Measurements from ENCODE around the gene FBXL7. TPM values are rescaled to one million over a fixed set of nuclear protein-coding genes. Genes with fewer than 3 reads are reported as not detected.

Gene FBXL7
- total and polyA plus RNA-seq, 9 of the 15 experiments (the other 6 are each of a cell fraction or from before 2014, with no cell fraction given) = 0.04 to 0.08 TPM; not detected in 7

- no peaks in the 10 kb centered on the region for H4K20me1 ChIP-seq (replicated peaks; ENCODE audit: control insufficient read depth, insufficient read depth, low read length)
- H3K27ac ChIP-seq (ENCODE audit: extremely low read depth, low read depth, low read length) = no peak overlapping the region
- TF ChIP-seq POLR2AphosphoS5 (IDR thresholded peaks at IDR 0.05; ENCODE audit: control insufficient read depth, insufficient read depth, low read depth, low read length) (no peak), E2F6 (IDR thresholded peaks at IDR 0.05; ENCODE audit: borderline replicate concordance in 1 of 2, extremely low read depth in 1 of 2, insufficient read depth in 1 of 2, insufficient read length in 1 of 2, low read depth in 1 of 2, low read length in 1 of 2, poor library complexity in 1 of 2, severe bottlenecking in 1 of 2) (no peak), CREB3L1 (IDR thresholded peaks at IDR 0.05; ENCODE audit: borderline replicate concordance, low read depth) (no peak), ZBTB12 (CRISPR knock-in tag; IDR thresholded peaks at IDR 0.05) (no peak), TGIF2 (CRISPR knock-in tag; IDR thresholded peaks at IDR 0.05) (no peak), ZNF24 (IDR thresholded peaks at IDR 0.05) (no peak), TCF3 (CRISPR knock-in tag; IDR thresholded peaks at IDR 0.05) (no peak), DIDO1 (tag; IDR thresholded peaks at IDR 0.05; ENCODE audit: low read depth) (no peak), MTA1 (IDR thresholded peaks at IDR 0.05; ENCODE audit: borderline replicate concordance) (no peak), ZNF740 (CRISPR knock-in tag; IDR thresholded peaks at IDR 0.05) (no peak), ZNF740 (tag; IDR thresholded peaks at IDR 0.05) (no peak), CBX2 (IDR thresholded peaks at IDR 0.05; ENCODE audit: insufficient read depth, low read length, poor library complexity, severe bottlenecking) (no peak)
- CTCF ChIA-PET (ENCODE audit: low intra/inter-chr PET ratio) = no interaction called here
- no peak overlapping the region for H2AFZ ChIP-seq (ENCODE audit: low read depth, low read length)
- H3K27me3 ChIP-seq (ENCODE audit: control insufficient read depth in 2 of 2, insufficient read depth in 2 of 2, low read length in 2 of 2) = no peaks in the 10 kb centered on the region
- H3K9ac ChIP-seq (ENCODE audit: insufficient read depth in 1 of 2, low read depth in 2 of 2, low read length in 2 of 2) = no peak overlapping the region
- no peak for DNase-seq (ENCODE audit: extremely low read depth in 1 of 4, low spot score in 3 of 4)
- no peak overlapping the region for H3K4me2 ChIP-seq (ENCODE audit: insufficient read depth, low read length)
- no peak for ATAC-seq
- H3K4me1 ChIP-seq (replicated peaks in 1 of 2; ENCODE audit: control insufficient read depth in 2 of 2, insufficient read depth in 2 of 2, low read length in 2 of 2) = no peaks in the 10 kb centered on the region
- no peak overlapping the region for H3K4me3 ChIP-seq
- H3K36me3 ChIP-seq (ENCODE audit: control insufficient read depth, insufficient read depth, low read length) = no peaks in the 10 kb centered on the region
- 0% methylated on average over 1 of the region's 1 CpG for WGBS (ENCODE audit: insufficient coverage, low coverage, missing lambda C conversion rate)
- no peaks in the 10 kb centered on the region for H3K79me2 ChIP-seq (ENCODE audit: control insufficient read depth, insufficient read depth, low read length)
- H3K9me3 ChIP-seq (replicated peaks; ENCODE audit: control insufficient read depth, insufficient read depth, low read depth, low read length) = no peaks in the 10 kb centered on the region; the same call in 1 of the 2 replicates
- BruUV-seq (replicated peaks) = no TSS peak
- intact Hi-C loops (cut with micrococcal nuclease) (no loop called here), in situ Hi-C loops (cut with MboI) (no loop called here)
- POLR2A ChIA-PET = interaction anchor here (0.8 kb wide), 1 partner anchor 11 kb away, joined by 3 read pairs; no protein-coding TSS in a partner anchor
- no peak for FAIRE-seq
- H3K9me1 ChIP-seq (ENCODE audit: control insufficient read depth, insufficient read depth, low read length) = no peaks in the 10 kb centered on the region
These were observed 135.3 kb downstream of the FBXL7 start for GRCh38 chr5:15635289-15635616.

Measured in K562 (cell line).